ENCODE data around the gene XPC.

The XPC gene

GRCh38 chr3:14152963-14153355 lies 25.4 kb downstream of the XPC start:
- TF ChIP-seq, protein P1, sequence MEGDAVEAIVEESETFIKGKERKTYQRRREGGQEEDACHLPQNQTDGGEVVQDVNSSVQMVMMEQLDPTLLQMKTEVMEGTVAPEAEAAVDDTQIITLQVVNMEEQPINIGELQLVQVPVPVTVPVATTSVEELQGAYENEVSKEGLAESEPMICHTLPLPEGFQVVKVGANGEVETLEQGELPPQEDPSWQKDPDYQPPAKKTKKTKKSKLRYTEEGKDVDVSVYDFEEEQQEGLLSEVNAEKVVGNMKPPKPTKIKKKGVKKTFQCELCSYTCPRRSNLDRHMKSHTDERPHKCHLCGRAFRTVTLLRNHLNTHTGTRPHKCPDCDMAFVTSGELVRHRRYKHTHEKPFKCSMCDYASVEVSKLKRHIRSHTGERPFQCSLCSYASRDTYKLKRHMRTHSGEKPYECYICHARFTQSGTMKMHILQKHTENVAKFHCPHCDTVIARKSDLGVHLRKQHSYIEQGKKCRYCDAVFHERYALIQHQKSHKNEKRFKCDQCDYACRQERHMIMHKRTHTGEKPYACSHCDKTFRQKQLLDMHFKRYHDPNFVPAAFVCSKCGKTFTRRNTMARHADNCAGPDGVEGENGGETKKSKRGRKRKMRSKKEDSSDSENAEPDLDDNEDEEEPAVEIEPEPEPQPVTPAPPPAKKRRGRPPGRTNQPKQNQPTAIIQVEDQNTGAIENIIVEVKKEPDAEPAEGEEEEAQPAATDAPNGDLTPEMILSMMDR (conservative IDR thresholded peaks at IDR 0.05; ENCODE audit: low read depth, low read length): no peak
- DNase-seq (ENCODE audit: low read depth): no peak

DNA sequence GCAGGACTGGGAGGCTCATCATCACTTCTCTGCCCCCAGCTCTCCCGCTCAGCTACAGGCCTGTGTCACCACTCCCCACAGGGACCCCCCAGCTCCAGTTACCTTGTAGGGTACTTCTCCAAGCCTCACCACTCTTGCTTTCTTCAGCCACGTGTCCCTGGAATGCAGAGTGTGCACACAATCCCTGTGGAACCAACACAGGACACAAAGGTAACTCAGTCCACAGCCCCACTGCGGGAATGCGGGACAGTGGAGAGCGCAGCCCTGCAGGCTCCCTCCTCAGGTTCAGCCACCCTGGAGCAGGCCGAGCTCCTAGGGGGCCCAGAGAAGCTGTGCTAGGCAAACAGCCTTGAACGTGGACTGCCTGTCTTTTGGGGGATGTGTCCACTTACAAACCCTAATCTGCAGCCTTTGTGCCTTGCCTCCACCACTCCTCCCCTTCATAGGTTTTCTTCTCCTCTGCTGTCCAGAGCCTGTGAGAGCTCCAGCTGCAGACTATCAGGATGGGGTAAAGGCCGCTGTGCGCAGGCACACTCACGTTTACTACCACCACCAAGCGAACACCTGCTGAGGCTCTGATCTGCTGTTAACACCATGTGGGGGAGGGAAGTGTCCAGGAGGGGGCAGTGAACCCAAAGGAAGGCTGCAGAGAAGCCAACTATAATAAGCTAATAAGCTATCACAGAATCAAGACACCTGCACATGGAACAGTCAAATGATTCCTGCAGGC lies 26.0 kb downstream of the XPC start:
- TF ChIP-seq, protein P1 (conservative IDR thresholded peaks at IDR 0.05; ENCODE audit: low read depth, low read length): peak; percentile 34
- DNase-seq (ENCODE audit: low read depth): no peak
- no peak overlapping the region for H3K4me3 ChIP-seq (ENCODE audit: low read length)

More at GRCh38 chr3:14152963-14153355, 25.4 kb downstream of the XPC start:
- no peak overlapping the region for H3K4me3 ChIP-seq (ENCODE audit: low read length)

DNA sequence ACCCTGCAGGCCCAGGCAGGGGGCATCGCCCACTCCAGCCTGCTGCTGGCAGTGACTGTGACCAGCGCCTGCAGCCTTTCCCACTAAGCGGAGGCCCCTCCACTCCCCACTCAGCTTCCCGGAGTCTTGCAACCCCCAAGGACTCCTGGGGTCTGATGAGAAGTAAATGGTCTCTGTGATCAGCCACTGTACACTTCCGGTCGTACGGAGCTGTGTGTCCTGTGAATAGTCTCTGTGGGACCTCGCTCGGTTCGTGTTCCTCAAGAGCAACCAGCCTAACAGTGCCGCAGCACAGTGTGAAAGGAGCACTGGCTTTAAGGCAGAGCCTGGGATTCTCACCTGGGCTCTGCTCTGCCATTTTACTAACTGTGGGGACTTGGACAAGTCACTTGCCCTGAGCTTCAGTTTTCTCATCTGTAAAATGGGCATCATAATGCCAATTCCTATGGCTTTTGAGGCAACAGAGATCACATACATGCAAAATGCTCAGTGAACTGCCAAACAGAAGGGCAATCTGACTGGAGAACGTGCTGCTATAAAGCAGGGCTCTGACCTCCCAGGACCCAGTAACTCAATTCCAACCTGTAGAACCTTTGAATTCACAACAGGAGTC lies 26.8 kb downstream of the XPC start:
- DNase-seq (ENCODE audit: low read depth): no peak
- H3K4me3 ChIP-seq (ENCODE audit: low read length): no peak overlapping the region
- TF ChIP-seq, protein P1 (conservative IDR thresholded peaks at IDR 0.05; ENCODE audit: low read depth, low read length): no peak

DNA sequence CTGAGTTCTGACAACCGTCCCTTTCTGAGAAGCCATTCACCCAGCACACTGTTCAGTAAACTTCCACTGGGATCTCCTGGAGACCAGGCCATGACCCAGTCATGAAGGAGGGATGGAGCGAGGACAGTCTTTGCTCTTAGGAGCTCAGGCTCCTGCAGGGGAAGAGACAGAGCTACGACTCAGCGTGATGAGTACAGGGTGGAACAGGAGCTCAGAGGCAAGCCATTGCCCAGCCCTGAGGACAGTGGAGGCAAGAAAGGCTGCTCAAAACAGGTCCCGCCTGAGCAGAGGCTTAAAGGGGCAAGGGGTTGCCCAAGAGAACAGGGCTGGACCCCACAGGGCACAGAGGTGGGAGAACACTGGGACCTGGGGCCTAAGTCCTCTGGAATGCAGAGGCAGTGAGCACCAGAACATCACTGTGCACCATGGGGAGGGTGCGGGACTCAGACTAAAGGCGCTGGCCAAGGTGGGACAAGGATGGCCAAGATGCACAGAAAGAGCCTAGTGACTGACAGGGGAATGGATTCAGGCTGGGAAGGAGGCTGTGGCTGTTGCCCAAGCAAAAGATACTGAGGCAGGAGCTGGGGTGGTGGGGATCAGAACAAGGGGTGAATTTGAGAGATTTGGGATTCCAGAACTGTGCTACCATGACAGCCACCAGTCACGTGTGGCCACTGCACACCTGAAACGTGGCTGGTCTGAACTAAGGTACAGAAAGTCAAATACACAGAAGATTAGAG lies 27.7 kb downstream of the XPC start:
- H3K4me3 ChIP-seq (ENCODE audit: low read length): no peak overlapping the region
- TF ChIP-seq, protein P1 (conservative IDR thresholded peaks at IDR 0.05; ENCODE audit: low read depth, low read length): no peak
- no peak for DNase-seq (ENCODE audit: low read depth)

GRCh38 chr3:14150078-14150477 lies 28.3 kb downstream of the XPC start:
- H3K4me3 ChIP-seq (ENCODE audit: low read length): no peak overlapping the region
- TF ChIP-seq, protein P1 (conservative IDR thresholded peaks at IDR 0.05; ENCODE audit: low read depth, low read length): no peak
- no peak for DNase-seq (ENCODE audit: low read depth)

GRCh38 chr3:14148041-14148985 lies 30.1 kb downstream of the XPC start:
- H3K4me3 ChIP-seq (ENCODE audit: low read length): no peak overlapping the region
- DNase-seq (ENCODE audit: low read depth): peak; percentile 72
- TF ChIP-seq, protein P1 (conservative IDR thresholded peaks at IDR 0.05; ENCODE audit: low read depth, low read length): peak; percentile 35

Data from retinal pigment epithelial cell (primary cell).